HG02798 (cell line): ENCODE measurements around the gene MAP3K8.

Experiments
- ATAC-seq: cut with Tn5 transposase; IDR thresholded peaks from one replicate; pipeline ENCODE4 v1.9.1; 2021; ENCODE audit warnings: mild to moderate bottlenecking; ENCODE audit not compliant: unreplicated experiment, poor library complexity

MAP3K8 gene

DNA sequence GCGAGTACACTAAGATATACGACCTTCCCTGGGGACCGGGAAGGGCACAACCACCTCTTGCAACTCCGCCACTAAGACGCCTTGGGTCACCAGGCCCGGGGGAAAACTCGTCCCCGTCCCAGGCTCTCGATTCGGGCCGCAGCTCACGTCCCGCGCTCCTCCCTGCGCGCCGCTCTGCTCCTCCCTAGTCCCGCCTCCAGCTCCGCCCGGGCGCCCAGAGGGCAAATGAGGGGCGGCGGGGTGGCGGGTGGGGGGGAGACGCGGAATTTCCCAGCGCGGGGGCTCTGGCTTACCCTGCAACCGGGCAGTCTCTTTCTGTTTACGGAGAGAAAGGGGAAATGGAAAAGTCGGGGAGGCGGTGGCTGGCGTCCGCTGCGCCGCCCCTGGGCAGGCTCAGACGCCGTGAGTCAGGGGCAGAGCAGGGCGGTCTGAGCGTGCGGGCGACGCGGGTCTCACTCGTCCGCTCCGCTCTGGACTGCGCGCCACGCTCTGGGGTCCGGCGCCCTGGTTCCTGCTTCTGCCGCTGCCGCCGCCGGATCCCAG is at the start of gene MAP3K8:
TSS of gene MAP3K8 (plus strand) at position 455 of the 543 bp plus-strand sequence. CDS start 4,755 bp downstream, outside the sequence.
- peak; percentile 70 for ATAC-seq

DNA sequence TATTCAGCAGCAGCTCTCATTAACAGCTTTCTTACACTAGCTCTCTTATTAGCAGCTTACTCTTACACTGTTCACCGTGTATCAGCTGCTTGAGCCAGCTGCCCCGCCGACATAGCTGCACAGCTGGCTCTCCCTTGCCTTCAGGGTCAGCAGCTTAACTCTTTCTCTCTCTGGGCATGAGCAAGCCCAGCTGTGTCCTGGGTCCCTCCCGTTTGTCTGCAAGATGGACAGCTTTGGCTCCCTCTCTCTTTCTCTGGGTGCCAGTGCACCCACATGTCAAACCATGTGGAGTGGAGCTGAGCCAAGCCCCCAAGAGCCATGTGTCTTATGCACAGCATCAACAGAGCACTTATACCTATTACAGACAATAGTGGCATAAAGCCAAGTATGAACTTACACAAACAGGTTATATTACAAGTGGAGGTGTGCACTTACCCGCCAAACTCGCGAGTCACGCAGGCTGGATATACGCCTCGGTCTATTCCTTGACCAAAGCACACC is 49.2 kb upstream of the MAP3K8 start:
- ATAC-seq = no peak

DNA sequence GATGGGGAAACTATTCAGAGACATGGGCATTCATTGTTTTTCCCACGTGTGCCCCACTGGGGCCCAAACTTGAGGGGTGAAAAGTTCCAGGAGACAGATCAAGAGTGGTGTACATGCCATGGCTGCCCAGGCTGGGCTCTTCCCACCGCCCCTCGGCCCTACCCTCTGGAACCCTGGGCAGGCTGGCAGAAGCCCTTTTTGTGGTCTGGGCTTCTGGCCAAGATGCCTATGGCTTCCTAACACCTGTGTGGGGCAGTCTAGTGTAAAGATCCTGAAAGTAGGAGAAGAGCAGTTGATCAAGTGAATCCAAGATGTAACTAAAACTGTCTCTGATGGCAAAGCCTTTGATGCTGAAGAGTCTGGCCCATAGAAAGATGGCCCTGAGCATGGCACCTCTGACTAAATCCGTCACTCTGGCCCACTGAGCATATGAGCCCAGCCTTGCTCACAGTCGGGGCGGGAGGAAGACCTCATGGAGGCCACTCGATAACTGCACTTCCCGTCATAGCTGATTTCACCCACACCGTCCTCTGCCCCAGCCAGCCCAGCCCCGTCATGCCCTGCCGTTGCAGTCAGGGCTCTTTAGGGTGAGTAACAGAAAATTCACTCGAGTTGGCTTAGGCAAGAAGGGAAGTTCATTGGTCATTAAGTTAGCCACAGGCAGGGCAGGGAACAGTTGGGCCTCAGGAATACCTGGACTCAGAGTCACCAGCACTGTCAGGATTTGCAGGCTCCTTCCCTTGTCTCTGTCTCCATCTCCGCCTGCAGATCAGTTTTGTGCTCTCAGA is 47.0 kb upstream of the MAP3K8 start:
- no peak for ATAC-seq

DNA sequence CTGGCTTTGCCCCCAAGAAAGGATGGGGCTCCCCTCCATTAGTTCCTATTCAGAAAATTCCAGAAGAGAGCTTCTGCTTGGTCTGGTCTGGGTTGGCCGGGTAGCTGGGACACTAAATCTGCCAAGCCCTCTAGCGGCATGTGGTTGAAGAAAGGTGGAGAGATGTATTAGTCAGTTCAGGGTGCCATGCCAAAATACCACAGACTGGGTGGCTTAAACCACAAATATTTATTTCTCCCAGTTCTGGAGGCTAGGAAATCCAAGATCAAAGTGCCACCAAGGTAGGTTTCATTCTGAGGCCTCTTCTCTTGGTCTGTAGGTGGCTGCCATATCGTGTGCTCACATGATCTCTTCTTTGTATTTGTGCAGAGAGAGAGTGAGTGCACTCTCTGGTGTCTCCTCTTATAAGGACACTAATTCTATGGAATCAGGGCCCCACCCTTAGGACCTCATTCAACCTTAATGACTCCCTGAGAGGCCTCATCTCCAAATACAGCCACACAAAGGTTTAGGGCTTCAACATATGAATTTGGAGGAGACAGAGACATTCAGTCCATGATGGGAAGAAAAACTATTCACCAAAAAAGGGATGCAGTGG is 46.2 kb upstream of the MAP3K8 start:
- ATAC-seq = no peak

DNA sequence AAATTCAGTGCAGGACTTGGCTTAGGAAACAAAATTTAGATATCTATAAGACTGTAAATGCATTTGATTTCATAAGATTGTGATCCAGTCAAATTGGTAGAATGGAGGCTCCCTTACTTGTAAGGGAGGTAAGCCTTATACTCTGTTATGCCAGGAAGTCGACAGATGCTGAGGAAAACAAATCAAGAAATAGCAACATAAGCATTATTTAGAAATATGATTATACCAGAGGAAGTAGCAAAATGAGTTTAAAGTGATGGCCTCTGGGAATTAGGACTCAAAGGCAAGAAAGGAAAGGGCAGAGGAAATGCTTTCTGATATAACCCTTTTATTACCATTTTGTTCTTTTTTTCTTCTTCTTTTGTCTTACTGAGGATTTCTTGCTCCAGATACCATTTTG is 44.4 kb upstream of the MAP3K8 start:
- no peak for ATAC-seq

DNA sequence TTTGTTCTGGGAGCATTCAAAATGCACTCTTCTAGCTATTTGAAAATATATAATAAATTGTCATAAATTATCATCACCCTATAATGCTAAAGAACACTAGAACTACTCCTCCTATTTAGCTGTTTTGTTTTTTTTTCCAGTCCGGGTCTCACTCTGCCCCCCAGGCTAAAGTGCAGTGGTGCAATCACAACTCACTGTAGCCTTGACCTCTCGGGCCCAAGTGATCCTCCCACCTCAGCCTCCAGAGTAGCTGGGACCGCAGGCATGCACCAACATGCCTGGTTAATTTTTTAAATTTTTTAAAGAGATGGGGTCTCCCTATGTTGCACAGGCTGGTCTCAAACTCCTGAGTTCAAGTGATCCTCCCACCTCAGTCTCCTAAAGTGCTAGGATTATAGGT is 43.8 kb upstream of the MAP3K8 start:
- ATAC-seq = no peak

DNA sequence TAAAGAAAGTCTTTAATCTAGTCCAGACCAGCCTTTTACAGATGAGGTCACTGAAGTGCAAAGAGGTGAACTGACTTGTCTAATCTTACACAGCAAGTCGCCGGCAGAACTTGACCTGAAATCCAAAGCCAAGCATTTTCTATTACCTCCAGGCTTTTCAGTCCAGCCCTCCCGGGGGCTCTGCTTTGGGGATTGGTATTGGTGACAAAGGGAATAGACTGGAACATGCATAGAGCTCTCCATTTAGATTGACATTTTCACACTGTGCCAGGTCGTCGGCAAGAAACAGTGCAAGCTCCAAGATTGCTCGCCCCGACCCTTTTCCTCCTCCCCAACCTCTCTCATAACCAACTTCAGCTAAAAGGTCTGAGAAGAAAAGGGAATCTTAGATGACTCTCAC is 42.7 kb upstream of the MAP3K8 start:
- ATAC-seq = no peak

DNA sequence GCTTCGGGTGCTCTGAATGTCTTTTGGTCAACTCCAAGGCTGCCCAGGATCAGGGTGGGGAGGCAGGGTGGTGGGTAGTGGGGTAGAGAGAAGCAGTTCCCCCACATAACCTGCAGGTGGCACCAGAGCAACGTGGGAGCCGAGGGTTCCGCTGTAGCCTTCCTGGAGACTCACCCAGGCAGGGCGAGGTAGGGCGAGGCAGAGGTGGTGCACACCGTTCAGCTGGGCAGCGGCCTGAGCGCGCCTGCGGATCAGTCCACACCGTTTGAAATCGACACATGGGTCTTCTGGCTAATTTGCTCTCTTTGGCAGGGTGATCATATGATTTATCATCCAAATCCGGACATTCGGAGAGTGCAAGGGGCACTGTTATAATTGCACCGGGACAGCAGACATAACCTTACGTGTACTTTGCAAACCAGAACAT is 41.4 kb upstream of the MAP3K8 start:
- peak; percentile 95 for ATAC-seq

DNA sequence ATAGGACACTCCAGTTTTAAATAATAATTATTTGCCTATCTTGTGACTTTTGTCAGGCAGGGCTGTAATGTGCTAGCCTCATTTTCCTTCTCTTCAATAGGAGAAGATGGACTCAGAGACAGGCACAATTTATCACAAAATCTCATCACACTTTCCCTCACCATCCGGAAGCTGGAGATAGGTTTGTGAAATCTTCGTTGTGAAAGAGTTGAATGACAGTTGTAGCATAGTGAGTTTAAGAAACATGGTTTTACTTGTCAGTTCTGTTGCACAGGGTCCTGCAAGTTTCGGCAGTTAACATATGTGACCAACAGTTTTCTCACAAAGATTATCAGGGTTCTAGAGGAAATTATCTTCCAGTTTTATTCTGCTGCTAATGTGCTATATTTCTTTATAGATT is 37.7 kb upstream of the MAP3K8 start:
- ATAC-seq = no peak

DNA sequence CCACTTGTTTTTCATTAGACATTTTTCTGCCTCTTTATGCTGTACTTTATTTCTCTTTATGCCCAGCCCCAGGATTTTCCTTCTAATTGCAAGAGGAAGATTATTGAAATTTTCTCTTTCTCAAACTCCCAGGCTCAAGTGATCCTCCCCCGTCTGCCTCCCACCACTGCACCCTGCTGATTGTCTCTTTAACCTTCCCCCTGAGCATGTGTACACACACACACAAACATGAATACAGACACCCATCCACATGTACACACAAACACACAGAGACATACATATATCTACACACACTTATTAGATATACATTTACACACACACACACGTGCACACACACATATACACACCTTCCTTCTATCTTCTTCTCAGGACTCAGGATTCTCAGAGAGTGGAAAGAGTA is 37.3 kb upstream of the MAP3K8 start:
- no peak for ATAC-seq

DNA sequence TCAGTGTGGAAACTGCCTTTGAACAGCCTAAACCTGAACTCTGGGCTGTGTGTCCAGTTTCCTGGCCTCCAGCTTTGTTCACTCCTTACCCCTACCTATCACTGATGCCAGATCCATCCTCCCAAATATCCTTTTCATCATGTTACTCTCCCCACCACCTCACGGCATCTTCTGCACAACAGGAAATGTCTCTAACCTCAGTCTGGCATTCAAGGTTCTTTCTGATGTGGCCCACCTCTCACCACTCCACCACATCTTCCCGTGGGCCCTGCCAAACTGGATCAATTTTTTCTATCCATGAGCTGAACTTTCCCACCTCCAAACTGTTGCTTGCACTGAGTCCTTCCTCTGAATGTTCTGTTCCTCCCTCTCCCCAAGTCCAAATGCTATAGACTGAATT is 35.8 kb upstream of the MAP3K8 start:
- no peak for ATAC-seq

DNA sequence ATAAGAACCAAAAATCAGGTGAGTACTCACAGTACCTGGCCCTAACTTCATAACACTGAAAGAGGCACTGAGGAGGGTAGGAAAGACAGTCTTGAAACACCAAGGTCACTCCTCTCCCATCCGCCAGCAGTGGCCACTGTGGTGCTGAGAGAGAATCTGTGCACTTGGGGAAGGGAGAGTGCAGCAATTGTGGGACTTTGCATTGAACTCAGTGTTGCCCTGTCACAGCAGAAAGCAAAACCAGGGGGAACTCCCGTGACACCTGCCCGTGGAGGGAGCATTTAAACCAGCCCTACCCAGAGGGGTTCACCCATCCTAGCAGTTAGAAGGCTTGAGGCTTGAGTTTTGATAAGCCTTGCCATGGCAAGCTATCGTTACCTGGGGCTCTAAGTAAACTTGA is 35.2 kb upstream of the MAP3K8 start:
- peak; percentile 71 for ATAC-seq

DNA sequence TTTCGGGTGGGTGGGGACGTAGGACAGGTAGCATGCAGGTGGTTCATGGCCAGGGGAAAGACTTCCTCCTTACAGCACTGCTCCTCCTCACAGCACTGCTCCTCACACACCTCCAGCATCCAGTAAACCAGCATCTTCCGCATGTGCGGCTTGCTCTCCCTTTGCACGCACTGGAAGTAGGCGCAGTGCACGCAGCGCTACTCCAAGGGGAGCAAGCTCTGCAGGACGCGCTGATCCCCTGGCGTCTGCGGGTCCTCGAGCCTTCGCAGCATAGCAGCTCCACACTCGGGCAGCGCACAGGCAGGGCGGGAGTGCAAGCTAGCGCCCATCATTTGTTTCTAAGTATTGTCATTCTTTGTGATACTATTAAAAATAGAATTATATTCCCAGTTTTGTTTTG is 30.5 kb upstream of the MAP3K8 start:
- ATAC-seq = no peak

DNA sequence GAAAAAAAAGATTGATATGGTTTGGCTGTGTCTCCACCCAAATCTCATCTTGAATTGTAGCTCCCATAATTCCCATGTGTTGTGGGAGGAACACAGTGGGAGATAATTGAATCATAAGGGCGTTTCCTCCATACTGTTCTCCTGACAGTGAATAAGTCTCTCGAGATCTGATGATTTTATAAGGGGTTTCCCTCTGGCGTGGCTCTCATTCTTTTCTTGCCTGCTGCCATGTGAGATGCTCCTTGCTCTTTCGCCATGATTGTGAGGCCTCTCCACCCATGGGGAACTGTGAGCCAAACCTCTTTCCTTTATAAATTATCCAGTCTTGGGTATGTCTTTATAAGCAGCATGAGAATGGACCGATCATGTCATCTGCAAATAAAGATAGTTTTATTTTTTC is 29.4 kb upstream of the MAP3K8 start:
- ATAC-seq = no peak

DNA sequence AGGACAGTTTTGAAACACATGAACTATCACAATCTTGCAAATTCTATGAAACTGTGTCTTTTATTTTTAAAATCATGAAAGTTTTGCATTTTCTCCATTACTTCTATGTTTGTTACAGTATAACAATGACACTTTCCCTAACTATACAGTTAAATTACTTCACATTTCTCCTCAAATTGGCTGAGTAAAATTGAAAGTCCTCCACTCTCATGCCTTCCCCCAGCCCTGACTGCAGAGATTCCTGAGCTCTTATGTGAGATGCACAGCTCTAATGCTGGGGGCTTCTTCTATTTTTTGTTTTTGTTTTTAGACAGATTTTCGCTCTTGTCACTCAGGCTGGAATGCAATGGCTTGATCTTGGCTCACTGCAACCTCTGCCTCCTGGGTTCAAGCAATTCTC is 22.7 kb upstream of the MAP3K8 start:
- no peak for ATAC-seq

DNA sequence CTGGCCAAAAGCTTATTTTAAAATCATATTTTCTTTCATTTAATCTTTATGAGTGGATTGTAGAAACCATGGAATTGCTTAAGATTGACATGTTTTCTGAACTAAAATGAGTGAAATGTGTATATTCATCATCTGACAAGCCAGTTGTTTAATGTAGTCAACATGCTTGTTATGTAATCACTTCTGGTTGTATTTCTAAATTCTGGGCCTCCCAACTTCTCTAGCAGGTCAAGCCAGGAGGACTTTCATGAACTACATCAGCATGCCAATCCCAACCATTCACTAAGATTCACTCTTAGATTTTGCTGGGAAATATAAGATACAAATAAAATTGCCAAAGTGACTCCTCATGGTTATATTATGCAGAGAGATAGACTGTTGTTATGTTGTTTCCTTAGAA is 21.1 kb upstream of the MAP3K8 start:
- ATAC-seq = no peak

DNA sequence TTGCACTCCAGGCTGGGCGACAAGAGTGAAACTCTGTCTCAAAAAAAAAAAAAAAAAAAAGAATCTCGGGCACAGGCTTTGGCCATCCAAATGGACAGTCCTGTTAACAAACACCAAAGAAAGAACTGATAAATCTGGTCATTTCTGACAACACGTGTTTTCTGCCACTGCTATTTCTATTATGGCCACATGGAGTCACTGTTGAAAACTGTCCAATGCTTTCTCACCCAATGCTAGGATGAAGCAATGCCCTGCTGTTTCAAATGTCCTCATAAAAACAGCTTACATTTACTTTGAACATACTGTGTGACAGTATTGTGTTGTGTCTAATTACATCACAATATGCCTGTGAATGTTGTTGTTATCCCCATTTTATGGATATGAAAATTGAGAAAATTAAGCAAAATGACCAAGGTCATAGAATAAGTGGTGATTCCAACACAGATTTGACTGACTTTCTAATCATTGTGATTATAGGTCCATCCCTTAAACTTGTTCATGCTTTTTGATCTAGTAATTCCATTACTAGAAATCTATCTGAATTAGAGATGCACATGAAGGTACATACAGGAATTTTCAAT is 19.9 kb upstream of the MAP3K8 start:
- peak; percentile 62 for ATAC-seq

DNA sequence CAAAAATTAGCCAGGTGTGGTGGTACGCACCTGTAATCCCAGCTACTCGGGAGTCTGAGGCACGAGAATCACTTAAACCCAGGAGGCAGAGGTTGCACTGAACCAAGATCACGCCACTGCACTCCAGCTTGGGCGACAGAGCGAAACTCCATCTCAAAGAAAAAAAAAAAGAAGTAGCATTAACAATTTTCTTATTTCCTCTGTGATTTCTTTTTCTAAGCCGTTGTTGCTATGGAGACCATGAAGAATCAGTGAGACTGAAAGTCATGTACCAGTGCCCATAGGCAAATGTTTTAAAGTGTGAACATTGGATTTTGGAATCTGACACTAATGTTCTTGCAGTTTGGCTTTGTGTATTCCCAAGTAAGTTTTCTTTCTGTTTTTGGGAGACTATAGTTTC is 18.4 kb upstream of the MAP3K8 start:
- ATAC-seq = no peak

DNA sequence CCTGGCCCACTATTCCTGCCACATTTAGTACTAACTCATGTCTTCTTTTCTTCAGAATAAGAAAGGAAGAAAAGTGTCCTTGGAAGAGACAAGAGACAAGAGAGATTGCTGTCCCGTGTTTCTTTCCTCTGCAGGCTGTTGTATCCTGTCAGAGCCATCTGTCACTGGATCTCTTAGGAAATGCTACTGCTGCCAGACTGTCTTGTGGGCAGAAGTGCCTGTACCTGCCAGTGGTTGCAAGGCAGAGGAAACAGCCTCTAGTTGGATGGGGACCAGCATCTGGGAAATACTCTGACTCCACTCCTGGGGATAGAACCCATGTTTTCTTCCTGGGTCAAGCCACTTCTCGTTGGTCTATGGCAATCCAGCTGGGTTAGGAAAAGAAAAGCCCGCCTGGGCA is 16.7 kb upstream of the MAP3K8 start:
- ATAC-seq = no peak

DNA sequence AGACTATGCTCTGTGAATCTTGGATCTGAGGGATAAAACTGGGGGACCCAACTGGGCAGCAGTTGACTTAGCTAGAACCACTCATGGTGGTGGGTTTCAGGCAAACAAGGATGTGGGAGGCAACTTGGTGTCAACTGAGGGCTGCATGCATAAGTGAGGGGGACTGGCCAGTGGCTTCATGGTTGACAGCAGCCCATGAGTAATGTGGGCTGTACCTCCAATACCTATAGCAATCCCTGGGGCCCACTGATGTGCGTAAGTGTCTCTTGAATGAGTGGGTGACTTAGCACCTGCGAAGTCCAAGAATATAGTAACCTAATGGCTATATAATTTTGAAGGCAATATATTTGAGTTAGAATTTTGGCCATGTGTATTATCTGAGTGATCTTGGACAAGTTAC is 13.7 kb upstream of the MAP3K8 start:
- ATAC-seq = peak; percentile 59

DNA sequence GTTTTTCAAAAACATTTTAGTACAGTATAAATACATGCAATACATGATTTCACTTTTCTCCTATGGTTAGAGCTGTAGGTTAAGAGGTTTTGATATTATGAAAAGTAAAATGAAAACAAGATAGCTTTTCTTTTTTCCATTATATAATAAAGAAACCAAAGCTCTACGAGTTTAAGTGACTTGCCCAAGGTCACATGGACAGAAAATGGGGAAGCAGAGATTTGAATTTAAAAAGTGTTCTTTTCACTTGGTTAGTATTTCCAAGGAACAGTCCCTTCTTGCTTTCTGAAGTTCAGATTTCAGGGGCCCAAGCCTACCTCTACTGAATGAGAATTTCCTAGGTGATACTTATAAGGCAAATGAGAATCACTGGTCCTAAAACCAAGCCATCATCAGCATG is 13.2 kb upstream of the MAP3K8 start:
- ATAC-seq = no peak
